HepG2 (cell line): ENCODE measurements around the gene RAB5B. TPM values are rescaled to one million over a fixed set of nuclear protein-coding genes. Genes with fewer than 3 reads are reported as not detected.

Experiments
- AKNA ChIP-seq: sonication (generic); formaldehyde crosslinking; IDR thresholded peaks from 2 replicates; pipeline ENCODE4 v1.4.0; 2020; ENCODE audit warnings: missing genetic modification reagents, borderline replicate concordance
- ELF1 ChIP-seq: sonication (generic); formaldehyde crosslinking; IDR thresholded peaks from 2 replicates; pipeline ENCODE4 v1.4.0; 2020; ENCODE audit warnings: missing genetic modification reagents
- KIAA2018 ChIP-seq: sonication (generic); formaldehyde crosslinking; IDR thresholded peaks from 2 replicates; pipeline ENCODE4 v1.5.0; 2020; ENCODE audit warnings: mild to moderate bottlenecking, missing genetic modification reagents, borderline replicate concordance
- RBM39 ChIP-seq: fragments of 200-400 bp; formaldehyde crosslinking; IDR thresholded peaks from one replicate; pipeline ENCODE4 v1.6.1; 2018; ENCODE audit warnings: antibody characterized with exemption, mild to moderate bottlenecking, low read depth, low read length; ENCODE audit not compliant: poor library complexity, severe bottlenecking
- THAP9 ChIP-seq: sonication (generic); formaldehyde crosslinking; IDR thresholded peaks from 2 replicates; pipeline ENCODE4; 2020; ENCODE audit warnings: missing genetic modification reagents, mild to moderate bottlenecking, borderline replicate concordance
- ZNF136 ChIP-seq: sonication (generic); formaldehyde crosslinking; IDR thresholded peaks from 2 replicates; pipeline ENCODE4 v1.8.1; 2022; ENCODE audit warnings: low read depth, mild to moderate bottlenecking, moderate library complexity, missing genetic modification reagents
- ZNF160 ChIP-seq: sonication (generic); formaldehyde crosslinking; IDR thresholded peaks from 2 replicates; pipeline ENCODE4 v1.8.0; 2022; ENCODE audit warnings: mild to moderate bottlenecking, inconsistent platforms, missing genetic modification reagents
- ZNF253 ChIP-seq: sonication (generic); formaldehyde crosslinking; IDR thresholded peaks from 2 replicates; pipeline ENCODE4 v1.8.0; 2022; ENCODE audit warnings: mild to moderate bottlenecking, missing genetic modification reagents, borderline replicate concordance
- polyA plus RNA-seq, 8 experiments: library from polyadenylated mRNA; depleted of rRNA in 3 of 8; stranded (reverse) in 7 of 8; unstranded in 1 of 8; fragments of >200 nt; fragmentation: Illumina TruSeq in 4 of 8; extraction: Trizol in 4 of 8; gene quantifications; 2 replicates each; pipeline versions ENCODE4 v1.2.1 to v1.2.3, GENCODE V29; 2011 to 2016; ENCODE audit warnings: low read depth in 4 of 8, missing spikeins in 1 of 8, mixed read lengths in 1 of 8; ENCODE audit not compliant: insufficient read depth in 1 of 8
- total RNA-seq, 5 experiments: library from RNA; depleted of rRNA; stranded (reverse); fragments of >200 nt; fragmentation: Illumina TruSeq; extraction: Trizol; gene quantifications; 2 replicates each; pipeline ENCODE4 v1.2.3, GENCODE V29; 2016; ENCODE audit warnings: low read depth in 1 of 5

RAB5B gene
- total and polyA plus RNA-seq, 2 of the 13 experiments (the other 11 are each of a cell fraction or from before 2014, with no cell fraction given): 26.0 to 68.3 TPM

- TF ChIP-seq THAP9 (CRISPR knock-in tag): peak; percentile 44; the same call in 1 of the 2 replicates
- TF ChIP-seq KIAA2018 (CRISPR knock-in tag): 0 out of 2 replicates have a peak, but pooled peaks have one; percentile 83
- TF ChIP-seq AKNA (CRISPR knock-in tag): no peak
- peak; percentile 53; the same call in 1 of the 2 replicates for TF ChIP-seq ZNF253 (CRISPR knock-in tag)
- TF ChIP-seq ZNF160 (CRISPR knock-in tag): peak; percentile 41; the same call in 1 of the 2 replicates
- TF ChIP-seq ZNF136 (CRISPR knock-in tag): 0 out of 2 replicates have a peak, but pooled peaks have one; percentile 52
- 0 out of 2 replicates have a peak, but pooled peaks have one; percentile 10 for TF ChIP-seq ELF1
- peak; percentile 45 for TF ChIP-seq RBM39
These were observed 46.0 kb upstream of the RAB5B start, which contains the start of gene PYM1 (continued) for GRCh38 chr12:55927588-55928502.
